ENCODE results near the gene BCL7C. TPM values are rescaled to one million over a fixed set of nuclear protein-coding genes. Genes with fewer than 3 reads are reported as not detected.

BCL7C gene
- total RNA-seq, 1 experiment from 2014 or later: 28.2 TPM

DNA sequence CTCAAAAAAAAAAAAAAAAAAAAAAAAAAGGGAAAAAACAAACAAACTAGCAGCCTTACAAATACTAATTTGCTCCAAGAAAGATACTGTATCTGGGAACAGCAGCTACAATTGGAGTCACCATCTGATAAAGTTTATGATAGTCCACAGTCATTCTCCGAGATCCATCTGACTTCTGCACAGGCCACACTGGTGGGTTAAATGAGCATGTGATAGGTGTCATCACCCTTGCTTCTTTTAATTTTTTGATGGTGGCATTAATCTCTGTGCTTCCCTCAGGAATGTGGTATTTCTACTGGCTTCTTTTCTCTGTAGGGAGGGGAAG, 49.6 kb downstream of the BCL7C start:
- TF ChIP-seq EZH2 (IDR thresholded peaks at IDR 0.05; ENCODE audit: borderline replicate concordance, low read depth, low read length, poor library complexity, severe bottlenecking): no peak
- no peak for TF ChIP-seq CTCF (conservative IDR thresholded peaks at IDR 0.05; ENCODE audit: low read depth, low read length)
- Histone ChIP-seq H3K4me1 (ENCODE audit: insufficient read depth, low read length, poor library complexity, severe bottlenecking) (no peaks in the 10 kb centered on the region), H3K4me3 (ENCODE audit: low read depth, low read length, poor library complexity, severe bottlenecking) (no peak overlapping the region), H3K27ac (ENCODE audit: low read depth, low read length, poor library complexity, severe bottlenecking) (no peak overlapping the region), H3K36me3 (ENCODE audit: insufficient read depth, low read length, poor library complexity, severe bottlenecking) (no peaks in the 10 kb centered on the region), H3K27me3 (replicated peaks; ENCODE audit: insufficient read depth, low read depth, low read length, poor library complexity) (no peaks in the 10 kb centered on the region), H3K9me3 (ENCODE audit: low read depth, low read length, poor library complexity, severe bottlenecking) (no peaks in the 10 kb centered on the region)
- no TSS peak for BruUV-seq (replicated peaks)
- intact Hi-C loops (cut with micrococcal nuclease; ENCODE audit: unreplicated experiment): loop anchor here (1.0 to 2.0 kb wide), 3 partner anchors 52 to 98 kb away; partner anchors contain the start of gene CTF1
- ChIA-PET POLR2A (ENCODE audit: low non-redundant PET) (interaction anchor here (0.6 kb wide), 2 partner anchors 8 to 188 kb away, joined by 3 to 4 read pairs; no protein-coding TSS in a partner anchor), CTCF (interaction anchor here (0.5 to 2.0 kb wide), 10 partner anchors 14 to 110 kb away, joined by 3 to 18 read pairs (median 4); no protein-coding TSS in a partner anchor)
- DNase-seq (ENCODE audit: low spot score): no peak

DNA sequence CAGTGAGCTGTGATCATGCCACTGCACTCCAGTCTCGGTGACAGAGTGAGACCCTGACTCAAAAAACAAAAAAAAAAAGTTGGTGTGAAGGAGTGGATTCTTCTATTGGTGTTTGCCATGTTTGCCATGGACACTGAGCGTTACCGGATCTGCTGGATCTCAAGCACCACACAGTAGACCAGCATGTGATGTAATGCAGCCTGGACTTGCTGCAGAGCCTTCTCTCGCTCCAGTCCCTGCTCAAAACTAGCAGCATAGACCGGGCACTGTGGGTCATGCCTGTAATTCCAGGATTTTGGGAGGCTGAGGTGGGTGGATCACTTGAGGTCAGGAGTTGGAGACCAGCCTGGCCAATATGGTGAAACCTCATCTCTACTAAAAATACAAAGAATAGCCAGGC, 50.4 kb downstream of the BCL7C start:
- H3K27me3 ChIP-seq (replicated peaks; ENCODE audit: insufficient read depth, low read depth, low read length, poor library complexity): no peaks in the 10 kb centered on the region
- H3K4me1 ChIP-seq (ENCODE audit: insufficient read depth, low read length, poor library complexity, severe bottlenecking): no peaks in the 10 kb centered on the region
- no peak overlapping the region for H3K27ac ChIP-seq (ENCODE audit: low read depth, low read length, poor library complexity, severe bottlenecking)
- TF ChIP-seq EZH2 (IDR thresholded peaks at IDR 0.05; ENCODE audit: borderline replicate concordance, low read depth, low read length, poor library complexity, severe bottlenecking) (no peak), CTCF (conservative IDR thresholded peaks at IDR 0.05; ENCODE audit: low read depth, low read length) (no peak)
- no TSS peak for BruUV-seq (replicated peaks)
- H3K36me3 ChIP-seq (ENCODE audit: insufficient read depth, low read length, poor library complexity, severe bottlenecking): no peaks in the 10 kb centered on the region
- POLR2A ChIA-PET (ENCODE audit: low non-redundant PET): no interaction called here
- intact Hi-C loops (cut with micrococcal nuclease; ENCODE audit: unreplicated experiment): no loop called here
- H3K4me3 ChIP-seq (ENCODE audit: low read depth, low read length, poor library complexity, severe bottlenecking): no peak overlapping the region
- no peaks in the 10 kb centered on the region for H3K9me3 ChIP-seq (ENCODE audit: low read depth, low read length, poor library complexity, severe bottlenecking)
- no peak for DNase-seq (ENCODE audit: low spot score)
- CTCF ChIA-PET: interaction anchor here (0.7 kb wide), 1 partner anchor 101 kb away, joined by 5 read pairs; no protein-coding TSS in a partner anchor

GRCh38 chr16:30842971-30843370, 50.9 kb downstream of the BCL7C start:
- CTCF ChIA-PET: interaction anchor here (0.7 kb wide), 1 partner anchor 101 kb away, joined by 5 read pairs; no protein-coding TSS in a partner anchor
- intact Hi-C loops (cut with micrococcal nuclease; ENCODE audit: unreplicated experiment): no loop called here
- no TSS peak for BruUV-seq (replicated peaks)

More at GRCh38 chr16:30842971-30843370, 50.9 kb downstream of the BCL7C start:
- no peaks in the 10 kb centered on the region for H3K27me3 ChIP-seq (replicated peaks; ENCODE audit: insufficient read depth, low read depth, low read length, poor library complexity)
- H3K9me3 ChIP-seq (ENCODE audit: low read depth, low read length, poor library complexity, severe bottlenecking): no peaks in the 10 kb centered on the region
- no peak for DNase-seq (ENCODE audit: low spot score)
- no peak overlapping the region for H3K27ac ChIP-seq (ENCODE audit: low read depth, low read length, poor library complexity, severe bottlenecking)
- H3K4me3 ChIP-seq (ENCODE audit: low read depth, low read length, poor library complexity, severe bottlenecking): no peak overlapping the region
- no peak for TF ChIP-seq EZH2 (IDR thresholded peaks at IDR 0.05; ENCODE audit: borderline replicate concordance, low read depth, low read length, poor library complexity, severe bottlenecking)
- TF ChIP-seq CTCF (conservative IDR thresholded peaks at IDR 0.05; ENCODE audit: low read depth, low read length): no peak
- H3K4me1 ChIP-seq (ENCODE audit: insufficient read depth, low read length, poor library complexity, severe bottlenecking): no peaks in the 10 kb centered on the region
- POLR2A ChIA-PET (ENCODE audit: low non-redundant PET): no interaction called here
- H3K36me3 ChIP-seq (ENCODE audit: insufficient read depth, low read length, poor library complexity, severe bottlenecking): no peaks in the 10 kb centered on the region
